Keratinocyte (primary cell): ENCODE data around the gene BATF3. TPM values are rescaled to one million over a fixed set of nuclear protein-coding genes. Genes with fewer than 3 reads are reported as not detected.

Experiments
- DNase-seq: peaks from one replicate; pipeline ENCODE4 v3.0.0-alpha.2; 2011; ENCODE audit warnings: low read depth, missing footprints, low spot score
- FAIRE-seq: peaks from 2 replicates; lab custom pipeline; 2011; peaks lifted over from hg19 to GRCh38; lab: Jason Lieb, UNC
- H2AFZ ChIP-seq: 2 replicates; pipeline ENCODE4 v1.6.0; 2012; ENCODE audit warnings: low read length, control low read depth, inconsistent platforms; ENCODE audit not compliant: control insufficient read depth
- H3K27ac ChIP-seq: 2 replicates; pipeline ENCODE4 v1.5.1; 2011; ENCODE audit warnings: low read length; ENCODE audit not compliant: control insufficient read depth, insufficient read depth
- H3K27me3 ChIP-seq: 3 replicates; pipeline ENCODE4 v1.6.0; 2011; ENCODE audit warnings: low read length; ENCODE audit not compliant: control insufficient read depth, insufficient read depth; ENCODE audit errors: extremely low read depth
- H3K36me3 ChIP-seq, 2 experiments: 2 replicates in 1 of 2; 3 replicates in 1 of 2; pipeline ENCODE4 v1.5.1; 2011; ENCODE audit warnings: low read length in 2 of 2, mild to moderate bottlenecking in 1 of 2; ENCODE audit not compliant: control insufficient read depth in 2 of 2, insufficient read depth in 2 of 2; ENCODE audit errors: extremely low read depth in 1 of 2
- H3K4me1 ChIP-seq: 3 replicates; pipeline ENCODE4 v1.5.1; 2011; ENCODE audit warnings: low read length; ENCODE audit not compliant: control insufficient read depth, insufficient read depth; ENCODE audit errors: extremely low read depth
- H3K4me2 ChIP-seq: 3 replicates; pipeline ENCODE4 v1.6.0; 2011; ENCODE audit warnings: low read depth, low read length; ENCODE audit not compliant: control insufficient read depth, insufficient read depth; ENCODE audit errors: extremely low read depth
- H3K4me3 ChIP-seq, 3 experiments: fragments of 200-600 bp in 1 of 3; sonication (generic) in 1 of 3; 2 replicates in 2 of 3; 3 replicates in 1 of 3; pipeline ENCODE4 v1.5.1; 2011 to 2016; ENCODE audit warnings: low read length in 3 of 3, mild to moderate bottlenecking in 3 of 3, control low read depth in 2 of 3, inconsistent platforms in 1 of 3, low read depth in 1 of 3, mixed read lengths in 1 of 3, mixed run types in 1 of 3, moderate library complexity in 1 of 3; ENCODE audit not compliant: control insufficient read depth in 2 of 3, insufficient read depth in 2 of 3; ENCODE audit errors: extremely low read depth in 1 of 3
- H3K79me2 ChIP-seq: 2 replicates; pipeline ENCODE4 v1.6.0; 2012; ENCODE audit warnings: low read length; ENCODE audit not compliant: control insufficient read depth, insufficient read depth
- H3K9ac ChIP-seq: 3 replicates; pipeline ENCODE4 v1.6.0; 2011; ENCODE audit warnings: low read length; ENCODE audit not compliant: control insufficient read depth, insufficient read depth; ENCODE audit errors: extremely low read depth
- H3K9me1 ChIP-seq: 3 replicates; pipeline ENCODE4 v1.6.0; 2011; ENCODE audit warnings: low read length; ENCODE audit not compliant: control insufficient read depth, insufficient read depth; ENCODE audit errors: extremely low read depth
- H3K9me3 ChIP-seq: 2 replicates; pipeline ENCODE4 v1.5.1; 2012; ENCODE audit warnings: low read depth, low read length; ENCODE audit not compliant: control insufficient read depth
- H4K20me1 ChIP-seq: 3 replicates; pipeline ENCODE4 v1.6.0; 2011; ENCODE audit warnings: low read length; ENCODE audit not compliant: control insufficient read depth, insufficient read depth; ENCODE audit errors: extremely low read depth
- CTCF ChIP-seq, 3 experiments: IDR thresholded peaks in 1 of 3; conservative IDR thresholded peaks in 1 of 3; optimal IDR thresholded peaks in 1 of 3; 2 replicates in 2 of 3; 3 replicates in 1 of 3; pipeline versions ENCODE3 to v1.5.1; 2011; ENCODE audit warnings: low read length in 3 of 3, mild to moderate bottlenecking in 3 of 3, moderate library complexity in 2 of 3, control low read depth in 1 of 3, inconsistent platforms in 1 of 3; ENCODE audit not compliant: insufficient read depth in 2 of 3; ENCODE audit errors: extremely low read depth in 1 of 3
- EZH2 ChIP-seq: IDR thresholded peaks from one replicate; pipeline ENCODE4 v1.6.1; 2012; ENCODE audit warnings: inconsistent platforms, mild to moderate bottlenecking, low read length, moderate library complexity
- dilution Hi-C: fragments of 300-500 bp; cut with MboI; formaldehyde crosslinking; loops from one replicate; pipeline ENCODE4 v1.7.0; 2020; ENCODE audit warnings: low sequenced_read_pairs; ENCODE audit not compliant: extremely low pct_ligation_motif_present
- polyA plus RNA-seq, 5 experiments: library from polyadenylated mRNA; depleted of rRNA in 3 of 5; stranded (reverse) in 3 of 5; stranded (forward) in 1 of 5; unstranded in 1 of 5; fragments of >200 nt; gene quantifications; 1 replicate in 1 of 5; 2 replicates in 3 of 5; 3 replicates in 1 of 5; pipeline versions ENCODE4 v1.2.1 to v1.2.3, GENCODE V29; 2011 to 2012; ENCODE audit warnings: missing spikeins in 2 of 5, low read depth in 1 of 5, low replicate concordance in 1 of 5

The BATF3 gene
- polyA plus RNA-seq, 1 donor (not counting 4 experiments of a cell fraction or from before 2014, with no cell fraction given) = not detected

DNA sequence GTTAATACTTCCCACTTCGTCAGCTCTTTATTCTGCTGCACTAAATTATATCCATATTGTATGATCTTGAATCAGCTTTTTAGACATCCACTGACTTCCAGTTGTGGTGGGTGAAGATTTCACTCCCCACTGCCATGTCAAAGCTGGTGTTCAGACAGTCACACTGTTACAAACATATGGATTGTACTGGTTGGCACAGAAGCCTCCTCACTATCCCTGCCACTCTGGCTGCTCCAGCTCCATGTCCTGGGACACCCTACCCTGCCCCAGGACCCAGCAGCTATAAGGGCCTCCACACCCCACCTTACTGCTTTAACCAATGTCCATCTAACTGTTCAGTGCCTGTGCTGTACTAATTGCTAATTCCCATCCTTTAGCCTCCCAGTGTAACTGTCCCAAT is 32.0 kb upstream of the BATF3 start:
- Histone ChIP-seq H3K9me1 (no peaks in the 10 kb centered on the region), H3K4me1 (no peaks in the 10 kb centered on the region), H3K4me3 (no peak overlapping the region), H3K36me3 (no peaks in the 10 kb centered on the region), H3K27ac (no peak overlapping the region), H2AFZ (no peak overlapping the region), H3K9ac (no peak overlapping the region), H4K20me1 (no peaks in the 10 kb centered on the region), H3K9me3 (no peaks in the 10 kb centered on the region), H3K79me2 (no peaks in the 10 kb centered on the region), H3K4me2 (no peak overlapping the region), H3K27me3 (no peaks in the 10 kb centered on the region)
- dilution Hi-C loops = no loop called here
- DNase-seq (no peak), FAIRE-seq (no peak)
- TF ChIP-seq CTCF (optimal IDR thresholded peaks at IDR 0.05 in 1 of 3, IDR thresholded peaks at IDR 0.05 in 1 of 3, conservative IDR thresholded peaks at IDR 0.05 in 1 of 3; ENCODE audit: extremely low read depth in 1 of 3, insufficient read depth in 2 of 3, low read length in 3 of 3) = no peak
- TF ChIP-seq EZH2 = no peak

DNA sequence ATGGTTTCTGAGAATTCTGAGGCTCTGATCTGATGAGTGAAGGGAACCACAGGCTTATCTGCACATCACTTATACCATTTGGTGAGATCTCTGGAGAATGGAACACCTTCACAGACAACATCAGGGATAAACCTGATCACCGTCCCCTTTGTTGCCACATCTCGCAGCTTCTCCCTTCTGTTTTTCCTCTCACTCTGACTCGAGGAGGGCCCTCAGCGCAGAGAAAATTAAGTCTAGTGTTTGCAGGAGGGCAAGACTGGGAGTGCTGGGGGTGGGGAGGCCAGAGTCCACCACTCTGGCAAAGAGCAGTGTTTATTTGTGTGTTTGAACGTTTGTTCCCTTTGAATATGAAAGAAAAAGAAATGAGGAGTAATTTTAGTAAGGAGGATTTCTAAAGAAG is 29.0 kb upstream of the BATF3 start:
- Histone ChIP-seq H3K4me3 (no peak overlapping the region), H3K9ac (no peak overlapping the region), H3K4me2 (no peak overlapping the region), H3K27ac (no peak overlapping the region), H3K9me3 (no peaks in the 10 kb centered on the region), H3K9me1 (no peaks in the 10 kb centered on the region), H3K36me3 (no peaks in the 10 kb centered on the region), H3K27me3 (no peaks in the 10 kb centered on the region), H2AFZ (no peak overlapping the region), H3K79me2 (no peaks in the 10 kb centered on the region), H3K4me1 (no peaks in the 10 kb centered on the region), H4K20me1 (no peaks in the 10 kb centered on the region)
- dilution Hi-C loops = no loop called here
- no peak for TF ChIP-seq EZH2
- TF ChIP-seq CTCF (optimal IDR thresholded peaks at IDR 0.05 in 1 of 3, IDR thresholded peaks at IDR 0.05 in 1 of 3, conservative IDR thresholded peaks at IDR 0.05 in 1 of 3; ENCODE audit: extremely low read depth in 1 of 3, insufficient read depth in 2 of 3, low read length in 3 of 3) = no peak
- no peak for FAIRE-seq
- DNase-seq = no peak
